Measurements from ENCODE around the gene APBA2. TPM values are rescaled to one million over a fixed set of nuclear protein-coding genes. Genes with fewer than 3 reads are reported as not detected.
A peak's percentile ranks its signal among the peaks of the same experiment; 100 is the strongest.

APBA2 gene
- total RNA-seq, 1 donor from 2014 or later = 35.8 TPM

DNA sequence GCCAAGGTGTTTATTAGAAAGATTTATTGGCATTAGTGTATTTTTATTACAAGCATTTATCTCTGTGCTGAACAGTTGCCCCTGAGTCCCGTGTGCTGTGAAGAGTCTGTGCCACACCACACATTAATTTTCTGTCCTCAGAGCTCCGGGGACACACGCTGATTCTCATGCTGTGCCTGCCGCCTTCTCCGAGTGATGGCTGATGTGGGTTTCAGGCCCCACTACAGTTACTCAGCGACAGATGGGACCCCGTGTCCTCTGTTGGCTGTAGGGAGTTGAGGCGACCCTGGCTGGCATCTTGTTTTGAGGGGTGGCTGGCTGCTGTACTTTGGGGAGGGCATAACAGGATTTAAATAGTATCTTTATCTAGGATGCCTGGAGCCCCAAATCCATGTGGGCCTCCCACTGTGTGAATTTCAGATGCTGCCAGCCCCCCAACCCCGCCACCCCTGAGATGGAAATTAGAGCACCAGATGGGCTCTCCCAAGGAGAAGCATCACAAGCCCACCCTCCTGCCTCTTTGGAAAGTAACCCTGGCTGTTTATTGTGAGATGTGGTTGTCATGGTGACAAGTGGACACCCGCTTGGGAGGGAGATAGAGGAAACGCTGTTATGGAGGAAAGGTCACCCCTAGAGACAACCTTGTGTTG is 185.6 kb downstream of the APBA2 start:
- no peak for TF ChIP-seq EZH2phosphoT487 (IDR thresholded peaks at IDR 0.05)
- no peak for TF ChIP-seq CTCF (IDR thresholded peaks at IDR 0.05)
- TF ChIP-seq EZH2 (IDR thresholded peaks at IDR 0.05) = no peak
- H3K27me3 Mint-ChIP-seq (ENCODE audit: insufficient read depth, low read depth) = peaks cover 7% of the 10 kb centered on the region
- no peaks in the 10 kb centered on the region for H3K4me1 ChIP-seq
- H3K9ac ChIP-seq = no peak overlapping the region
- H3K79me2 ChIP-seq (ENCODE audit: low read depth) = peaks cover 4% of the 10 kb centered on the region
- H3K36me3 ChIP-seq = peaks cover 3% of the 10 kb centered on the region
- H3K4me3 ChIP-seq = no peak overlapping the region
- no peak overlapping the region for H3K27ac ChIP-seq
- H3K9me3 Mint-ChIP-seq = peaks cover 12% of the 10 kb centered on the region
- H4K20me1 ChIP-seq (ENCODE audit: low read depth) = no peaks in the 10 kb centered on the region
- DNase-seq (ENCODE audit: low spot score) = peak; percentile 18
- H3K27me3 ChIP-seq = no peaks in the 10 kb centered on the region
- no peak overlapping the region for H2AFZ ChIP-seq (replicated peaks)
- no peaks in the 10 kb centered on the region for H3F3A ChIP-seq (ENCODE audit: low read depth)
- no peak overlapping the region for H3K4me2 ChIP-seq
- H3K36me3 Mint-ChIP-seq = peaks cover 23% of the 10 kb centered on the region
- peak overlapping the region; percentile 25 for H3K27ac Mint-ChIP-seq
- H3K9me3 ChIP-seq (ENCODE audit: low read depth) = peaks cover 6% of the 10 kb centered on the region
- H3K4me1 Mint-ChIP-seq = peaks cover 40% of the 10 kb centered on the region
- H3K4me3 Mint-ChIP-seq = no peak overlapping the region

GRCh38 chr15:29071882-29072273 is 186.1 kb downstream of the APBA2 start:
- Histone ChIP-seq H3K79me2 (ENCODE audit: low read depth) (peaks cover 4% of the 10 kb centered on the region), H2AFZ (replicated peaks) (no peak overlapping the region), H3K4me3 (no peak overlapping the region), H3K27me3 (no peaks in the 10 kb centered on the region), H4K20me1 (ENCODE audit: low read depth) (no peaks in the 10 kb centered on the region), H3F3A (ENCODE audit: low read depth) (no peaks in the 10 kb centered on the region), H3K27ac (no peak overlapping the region), H3K9ac (no peak overlapping the region), H3K9me3 (ENCODE audit: low read depth) (peaks cover 6% of the 10 kb centered on the region), H3K36me3 (peaks cover 3% of the 10 kb centered on the region), H3K4me2 (no peak overlapping the region), H3K4me1 (no peaks in the 10 kb centered on the region)
- Mint-ChIP-seq H3K4me1 (peaks cover 40% of the 10 kb centered on the region), H3K27me3 (ENCODE audit: insufficient read depth, low read depth) (peaks cover 7% of the 10 kb centered on the region), H3K9me3 (peaks cover 12% of the 10 kb centered on the region), H3K36me3 (peaks cover 22% of the 10 kb centered on the region), H3K4me3 (no peak overlapping the region), H3K27ac (peak overlapping the region; percentile 87)
- DNase-seq (ENCODE audit: low spot score) = no peak
- TF ChIP-seq CTCF (IDR thresholded peaks at IDR 0.05) (no peak), EZH2phosphoT487 (IDR thresholded peaks at IDR 0.05) (no peak), EZH2 (IDR thresholded peaks at IDR 0.05) (no peak)

GRCh38 chr15:29072444-29072843 is 186.7 kb downstream of the APBA2 start:
- peaks cover 4% of the 10 kb centered on the region for H3K79me2 ChIP-seq (ENCODE audit: low read depth)
- H3K36me3 Mint-ChIP-seq = peaks cover 23% of the 10 kb centered on the region
- TF ChIP-seq EZH2phosphoT487 (IDR thresholded peaks at IDR 0.05) (no peak), EZH2 (IDR thresholded peaks at IDR 0.05) (no peak), CTCF (IDR thresholded peaks at IDR 0.05) (no peak)
- no peak overlapping the region for H3K27ac ChIP-seq
- H3K9me3 ChIP-seq (ENCODE audit: low read depth) = peaks cover 6% of the 10 kb centered on the region
- H4K20me1 ChIP-seq (ENCODE audit: low read depth) = no peaks in the 10 kb centered on the region
- no peak for DNase-seq (ENCODE audit: low spot score)
- no peaks in the 10 kb centered on the region for H3F3A ChIP-seq (ENCODE audit: low read depth)
- H3K4me2 ChIP-seq = no peak overlapping the region
- H3K9ac ChIP-seq = no peak overlapping the region
- peaks cover 7% of the 10 kb centered on the region for H3K27me3 Mint-ChIP-seq (ENCODE audit: insufficient read depth, low read depth)
- peaks cover 3% of the 10 kb centered on the region for H3K36me3 ChIP-seq
- no peak overlapping the region for H3K4me3 ChIP-seq
- H3K27ac Mint-ChIP-seq = peak overlapping the region; percentile 87
- no peaks in the 10 kb centered on the region for H3K27me3 ChIP-seq
- H3K9me3 Mint-ChIP-seq = peaks cover 10% of the 10 kb centered on the region
- H3K4me3 Mint-ChIP-seq = no peak overlapping the region
- peaks cover 40% of the 10 kb centered on the region for H3K4me1 Mint-ChIP-seq
- no peak overlapping the region for H2AFZ ChIP-seq (replicated peaks)
- no peaks in the 10 kb centered on the region for H3K4me1 ChIP-seq
